Lower leg skin (tissue), 3 donors: ENCODE results near the gene CEP170B.

Experiments used
- CTCF ChIP-seq, 3 donors: fragments of 450-650 bp; IDR thresholded peaks; one replicate each; pipeline ENCODE4 v1.5.1; 2016; ENCODE audit warnings: antibody characterized with exemption in 3 of 3, mild to moderate bottlenecking in 3 of 3, moderate library complexity in 2 of 3
- POLR2A ChIP-seq, 2 donors: fragments of 450-650 bp; IDR thresholded peaks; one replicate each; pipeline ENCODE4 v1.6.1; 2016 to 2017; ENCODE audit warnings: antibody characterized with exemption in 2 of 2, mild to moderate bottlenecking in 1 of 2, moderate library complexity in 1 of 2

- TF ChIP-seq CTCF (IDR thresholded peaks at IDR 0.05): no peak
- TF ChIP-seq POLR2A (IDR thresholded peaks at IDR 0.05): no peak
Observed at GRCh38 chr14:104885973-104886689, 21.1 kb downstream of the CEP170B start.
